Neural cell (in vitro differentiated cells): Measurements from ENCODE around the gene NIPA2. TPM values are rescaled to one million over a fixed set of nuclear protein-coding genes. Genes with fewer than 3 reads are reported as not detected.

Source experiments
- H2AFZ ChIP-seq: fragments of 200-600, 300-800 bp; sonication (generic), shearing (Covaris generic); 2 replicates; pipeline ENCODE4 v1.6.0; 2014; ENCODE audit warnings: low read depth, mild to moderate bottlenecking, antibody characterized with exemption, low read length, moderate library complexity
- H3F3A ChIP-seq: fragments of 200-600 bp; shearing (Covaris generic); 2 replicates; pipeline ENCODE4 v1.6.1; 2016; ENCODE audit warnings: mild to moderate bottlenecking, moderate library complexity, mixed read lengths, antibody characterized with exemption, low read length; ENCODE audit not compliant: insufficient read depth, poor library complexity, severe bottlenecking
- H3K27ac ChIP-seq: fragments of 200-600, 300-800 bp; sonication (generic), shearing (Covaris generic); 2 replicates; pipeline ENCODE4 v1.5.1; 2014; ENCODE audit warnings: mild to moderate bottlenecking, low read length, moderate library complexity
- H3K27me3 ChIP-seq: fragments of 300-800, 200-600 bp; sonication (generic), shearing (Covaris generic); 2 replicates; pipeline ENCODE4 v1.6.0; 2014; ENCODE audit warnings: mild to moderate bottlenecking, low read depth, low read length, moderate library complexity; ENCODE audit not compliant: insufficient read depth
- H3K36me3 ChIP-seq: fragments of 300-800, 200-600 bp; sonication (generic), shearing (Covaris generic); 2 replicates; pipeline ENCODE4 v1.5.1; 2014; ENCODE audit warnings: mild to moderate bottlenecking, antibody characterized with exemption, low read length, moderate library complexity; ENCODE audit not compliant: insufficient read depth
- H3K4me2 ChIP-seq: fragments of 300-800, 200-600 bp; sonication (generic), shearing (Covaris generic); 2 replicates; pipeline ENCODE4 v1.6.0; 2014; ENCODE audit warnings: mild to moderate bottlenecking, low read length
- H3K4me3 ChIP-seq: fragments of 300-800, 200-600 bp; sonication (generic), shearing (Covaris generic); 2 replicates; pipeline ENCODE4 v1.5.1; 2014; ENCODE audit warnings: mild to moderate bottlenecking, low read length, moderate library complexity
- H3K79me2 ChIP-seq: fragments of 200-600 bp; shearing (Covaris generic); replicated peaks from 2 replicates; pipeline ENCODE4 v1.6.0; 2014; ENCODE audit warnings: mild to moderate bottlenecking, low read length, moderate library complexity; ENCODE audit not compliant: insufficient read depth
- H3K9ac ChIP-seq: fragments of 300-800, 200-600 bp; sonication (generic), shearing (Covaris generic); 2 replicates; pipeline ENCODE4 v1.6.1; 2016; ENCODE audit warnings: mild to moderate bottlenecking, low read length, mixed read lengths
- H3K9me2 ChIP-seq: fragments of 200-600 bp; shearing (Covaris generic); 2 replicates; pipeline ENCODE4 v1.6.1; 2016; ENCODE audit warnings: mild to moderate bottlenecking, low read length, mixed read lengths; ENCODE audit not compliant: insufficient read depth
- H3K9me3 ChIP-seq: fragments of 200-600, 300-800 bp; sonication (generic), shearing (Covaris generic); 2 replicates; pipeline ENCODE4 v1.6.1; 2016; ENCODE audit warnings: mild to moderate bottlenecking, mixed run types, low read length, moderate library complexity, mixed read lengths
- H4K20me1 ChIP-seq: fragments of 200-600 bp; shearing (Covaris generic); 2 replicates; pipeline ENCODE4 v1.6.1; 2016; ENCODE audit warnings: mild to moderate bottlenecking, mixed run types; ENCODE audit not compliant: insufficient read depth
- EP300 ChIP-seq: fragments of 450-650 bp; conservative IDR thresholded peaks from 2 replicates; pipeline ENCODE4 v1.6.1; 2014; ENCODE audit warnings: antibody characterized with exemption, mild to moderate bottlenecking, moderate library complexity; ENCODE audit not compliant: poor library complexity, severe bottlenecking
- EZH2 ChIP-seq: fragments of 200-600, 300-800 bp; shearing (Covaris generic), sonication (generic); IDR thresholded peaks from 2 replicates; pipeline ENCODE4 v1.6.1; 2014; ENCODE audit warnings: antibody characterized with exemption, low read length, borderline replicate concordance, mild to moderate bottlenecking; ENCODE audit not compliant: insufficient read depth, poor library complexity, severe bottlenecking
- MXI1 ChIP-seq: fragments of 450-650 bp; conservative IDR thresholded peaks from 2 replicates; pipeline ENCODE4 v1.6.1; 2014; ENCODE audit warnings: antibody characterized with exemption, mild to moderate bottlenecking; ENCODE audit not compliant: poor library complexity, severe bottlenecking
- POLR2AphosphoS5 ChIP-seq: IDR thresholded peaks from 2 replicates; pipeline ENCODE4 v1.6.1; 2012
- RAD21 ChIP-seq: fragments of 450-650 bp; conservative IDR thresholded peaks from 2 replicates; pipeline ENCODE4 v1.6.1; 2014; ENCODE audit warnings: antibody characterized with exemption, mild to moderate bottlenecking, moderate library complexity
- SMC3 ChIP-seq: fragments of 450-650 bp; conservative IDR thresholded peaks from 2 replicates; pipeline ENCODE4 v1.6.1; 2014; ENCODE audit warnings: antibody characterized with exemption, mild to moderate bottlenecking, moderate library complexity; ENCODE audit not compliant: poor library complexity
- TAF1 ChIP-seq: IDR thresholded peaks from 2 replicates; pipeline ENCODE4 v1.6.1; 2012; ENCODE audit warnings: low read depth
- polyA minus RNA-seq: library from RNA; depleted of rRNA, polyadenylated mRNA; stranded (reverse); fragments of >200 nt; gene quantifications from 2 replicates; pipeline ENCODE4 v1.2.3, GENCODE V29; 2014
- polyA plus RNA-seq: library from polyadenylated mRNA; depleted of rRNA; stranded (reverse); fragments of >200 nt; gene quantifications from 2 replicates; pipeline ENCODE4 v1.2.3, GENCODE V29; 2014
- TF ChIP-seq, protein P1 (sequence below): IDR thresholded peaks from 2 replicates; pipeline ENCODE4 v1.6.1; 2012; ENCODE audit warnings: borderline replicate concordance
- TF ChIP-seq, protein P2 (sequence below): fragments of 450-650 bp; IDR thresholded peaks from 2 replicates; pipeline ENCODE4 v1.5.1; 2014; ENCODE audit warnings: antibody characterized with exemption, mild to moderate bottlenecking, moderate library complexity; ENCODE audit not compliant: poor library complexity, severe bottlenecking

The NIPA2 gene
- polyA plus RNA-seq (51.3 and 52.6 TPM in 2 replicates), polyA minus RNA-seq (43.1 and 52.9 TPM in 2 replicates)

DNA sequence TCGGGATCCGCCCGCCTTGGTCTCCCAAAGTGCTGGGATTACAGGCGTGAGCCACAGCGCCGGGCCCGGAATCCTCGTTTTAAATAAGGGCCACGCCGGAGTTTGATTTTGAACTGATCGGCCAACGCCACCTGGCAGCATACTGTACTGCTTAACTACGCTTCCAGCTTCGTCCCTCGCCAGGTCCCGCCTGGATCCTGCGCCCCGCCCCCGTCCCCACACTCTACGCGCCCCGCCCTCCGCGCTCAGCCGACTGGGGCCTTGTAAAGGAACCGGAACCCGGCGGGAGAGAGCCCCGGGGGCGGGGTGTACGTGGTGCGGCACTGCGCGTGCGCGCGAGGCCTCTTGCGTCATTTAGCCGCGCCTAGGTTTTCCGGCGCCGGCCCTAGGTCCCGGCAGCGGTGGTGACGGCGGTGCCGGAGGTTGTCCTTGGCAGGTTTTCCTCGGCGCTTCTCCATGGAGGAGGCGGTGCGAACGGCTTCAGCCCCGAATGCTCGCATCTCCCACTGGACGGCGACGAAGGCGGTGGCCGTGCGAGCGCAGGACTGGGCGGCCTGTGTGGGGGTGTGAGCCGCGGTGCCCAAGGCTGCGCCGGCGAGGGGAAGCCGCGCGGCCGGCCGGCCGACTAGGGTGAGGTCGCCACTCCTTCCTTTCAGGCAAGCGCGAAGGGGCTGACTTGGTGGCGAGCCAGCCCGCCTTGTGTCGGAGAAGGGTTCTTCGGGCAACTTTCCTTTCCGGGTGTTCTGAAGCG is at the start of gene NIPA2:
TSS of gene NIPA2 (plus strand) at position 375 of the 751 bp plus-strand sequence. CDS start 13,066 bp downstream, outside the sequence.
- no peaks in the 10 kb centered on the region for H4K20me1 ChIP-seq
- H3K36me3 ChIP-seq: no peaks in the 10 kb centered on the region
- peak within 1 kb of the TSS; percentile 50 for H3K4me2 ChIP-seq
- H3F3A ChIP-seq: no peaks in the 10 kb centered on the region
- H3K79me2 ChIP-seq: peaks cover 29% of the 10 kb centered on the region
- peak within 1 kb of the TSS; percentile 54 for H2AFZ ChIP-seq
- no peaks in the 10 kb centered on the region for H3K9me3 ChIP-seq
- TF ChIP-seq POLR2AphosphoS5: peak; percentile 96
- TF ChIP-seq TAF1: peak; percentile 78
- peak; percentile 42 for TF ChIP-seq SMC3
- TF ChIP-seq EZH2: no peak
- peak; percentile 57 for TF ChIP-seq EP300
- no peak for TF ChIP-seq RAD21
- TF ChIP-seq, protein P1, sequence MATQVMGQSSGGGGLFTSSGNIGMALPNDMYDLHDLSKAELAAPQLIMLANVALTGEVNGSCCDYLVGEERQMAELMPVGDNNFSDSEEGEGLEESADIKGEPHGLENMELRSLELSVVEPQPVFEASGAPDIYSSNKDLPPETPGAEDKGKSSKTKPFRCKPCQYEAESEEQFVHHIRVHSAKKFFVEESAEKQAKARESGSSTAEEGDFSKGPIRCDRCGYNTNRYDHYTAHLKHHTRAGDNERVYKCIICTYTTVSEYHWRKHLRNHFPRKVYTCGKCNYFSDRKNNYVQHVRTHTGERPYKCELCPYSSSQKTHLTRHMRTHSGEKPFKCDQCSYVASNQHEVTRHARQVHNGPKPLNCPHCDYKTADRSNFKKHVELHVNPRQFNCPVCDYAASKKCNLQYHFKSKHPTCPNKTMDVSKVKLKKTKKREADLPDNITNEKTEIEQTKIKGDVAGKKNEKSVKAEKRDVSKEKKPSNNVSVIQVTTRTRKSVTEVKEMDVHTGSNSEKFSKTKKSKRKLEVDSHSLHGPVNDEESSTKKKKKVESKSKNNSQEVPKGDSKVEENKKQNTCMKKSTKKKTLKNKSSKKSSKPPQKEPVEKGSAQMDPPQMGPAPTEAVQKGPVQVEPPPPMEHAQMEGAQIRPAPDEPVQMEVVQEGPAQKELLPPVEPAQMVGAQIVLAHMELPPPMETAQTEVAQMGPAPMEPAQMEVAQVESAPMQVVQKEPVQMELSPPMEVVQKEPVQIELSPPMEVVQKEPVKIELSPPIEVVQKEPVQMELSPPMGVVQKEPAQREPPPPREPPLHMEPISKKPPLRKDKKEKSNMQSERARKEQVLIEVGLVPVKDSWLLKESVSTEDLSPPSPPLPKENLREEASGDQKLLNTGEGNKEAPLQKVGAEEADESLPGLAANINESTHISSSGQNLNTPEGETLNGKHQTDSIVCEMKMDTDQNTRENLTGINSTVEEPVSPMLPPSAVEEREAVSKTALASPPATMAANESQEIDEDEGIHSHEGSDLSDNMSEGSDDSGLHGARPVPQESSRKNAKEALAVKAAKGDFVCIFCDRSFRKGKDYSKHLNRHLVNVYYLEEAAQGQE: peak; percentile 87
- peak; percentile 89 for TF ChIP-seq MXI1
- no peaks in the 10 kb centered on the region for H3K27me3 ChIP-seq
- H3K9ac ChIP-seq: peak within 1 kb of the TSS; percentile 78
- H3K9me2 ChIP-seq: no peaks in the 10 kb centered on the region
- H3K4me3 ChIP-seq: peak within 1 kb of the TSS; percentile 76
- H3K27ac ChIP-seq: peak within 1 kb of the TSS; percentile 71

DNA sequence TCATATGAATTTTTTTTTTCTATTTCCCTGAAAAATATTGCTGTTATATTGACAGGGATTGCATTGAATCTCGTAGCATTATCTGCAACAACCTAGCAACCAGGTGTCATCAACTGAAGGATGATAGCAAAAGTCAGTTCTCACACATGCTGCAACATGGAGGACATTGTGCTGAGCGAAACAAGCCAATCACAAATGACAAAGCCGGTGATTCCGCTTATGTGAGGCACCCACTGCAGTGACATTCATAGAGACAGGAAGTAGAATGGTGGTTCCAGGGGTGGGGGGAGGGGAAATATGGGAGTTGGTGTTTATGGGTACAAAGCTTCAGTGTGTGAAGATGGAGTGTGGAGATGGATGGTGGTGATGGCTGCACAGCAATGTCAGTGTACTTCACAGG is 44.4 kb upstream of the NIPA2 start:
- no peaks in the 10 kb centered on the region for H3K9me3 ChIP-seq
- H2AFZ ChIP-seq: no peak overlapping the region
- H3K4me2 ChIP-seq: no peak overlapping the region
- TF ChIP-seq SMC3: no peak
- no peak for TF ChIP-seq POLR2AphosphoS5
- no peak overlapping the region for H3K4me3 ChIP-seq
- H4K20me1 ChIP-seq: no peaks in the 10 kb centered on the region
- H3K36me3 ChIP-seq: no peaks in the 10 kb centered on the region
- no peaks in the 10 kb centered on the region for H3F3A ChIP-seq
- H3K9me2 ChIP-seq: no peaks in the 10 kb centered on the region
- peaks cover 17% of the 10 kb centered on the region for H3K79me2 ChIP-seq
- no peak overlapping the region for H3K9ac ChIP-seq
- no peaks in the 10 kb centered on the region for H3K27me3 ChIP-seq
- H3K27ac ChIP-seq: no peak overlapping the region

DNA sequence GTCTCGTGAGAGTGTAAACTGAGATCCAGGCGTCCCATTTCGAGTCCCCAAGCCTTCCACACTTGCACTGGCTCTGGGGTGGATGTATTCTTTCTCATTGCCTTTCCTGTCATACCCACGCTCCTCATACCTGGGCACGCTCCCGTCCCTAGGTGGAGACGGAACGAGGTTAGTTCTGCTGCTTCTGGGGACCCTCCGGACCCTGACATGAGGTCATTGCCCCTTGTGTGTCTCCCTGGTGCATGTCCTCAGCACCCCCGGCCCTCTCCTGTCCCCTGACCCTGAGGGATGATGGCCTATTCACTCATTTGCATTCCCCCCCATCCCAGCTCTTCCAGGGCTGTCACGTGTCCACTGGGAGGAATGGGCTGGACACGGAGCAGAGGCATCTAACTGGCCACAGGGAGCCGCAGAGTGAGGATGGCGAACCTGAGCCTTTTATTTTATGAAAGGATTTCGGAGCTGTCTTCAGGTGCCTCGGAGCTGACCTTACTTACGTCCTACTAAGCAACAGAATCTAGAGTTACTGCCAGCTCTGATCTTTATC is 43.8 kb upstream of the NIPA2 start:
- H3K27me3 ChIP-seq: no peaks in the 10 kb centered on the region
- no peak overlapping the region for H3K9ac ChIP-seq
- no peaks in the 10 kb centered on the region for H3K9me2 ChIP-seq
- H3K4me3 ChIP-seq: no peak overlapping the region
- H3K79me2 ChIP-seq: peaks cover 14% of the 10 kb centered on the region
- no peaks in the 10 kb centered on the region for H3F3A ChIP-seq
- no peak for TF ChIP-seq POLR2AphosphoS5
- no peak for TF ChIP-seq TAF1
- TF ChIP-seq EP300: no peak
- TF ChIP-seq, protein P1: no peak
- TF ChIP-seq MXI1: no peak
- TF ChIP-seq, protein P2, sequence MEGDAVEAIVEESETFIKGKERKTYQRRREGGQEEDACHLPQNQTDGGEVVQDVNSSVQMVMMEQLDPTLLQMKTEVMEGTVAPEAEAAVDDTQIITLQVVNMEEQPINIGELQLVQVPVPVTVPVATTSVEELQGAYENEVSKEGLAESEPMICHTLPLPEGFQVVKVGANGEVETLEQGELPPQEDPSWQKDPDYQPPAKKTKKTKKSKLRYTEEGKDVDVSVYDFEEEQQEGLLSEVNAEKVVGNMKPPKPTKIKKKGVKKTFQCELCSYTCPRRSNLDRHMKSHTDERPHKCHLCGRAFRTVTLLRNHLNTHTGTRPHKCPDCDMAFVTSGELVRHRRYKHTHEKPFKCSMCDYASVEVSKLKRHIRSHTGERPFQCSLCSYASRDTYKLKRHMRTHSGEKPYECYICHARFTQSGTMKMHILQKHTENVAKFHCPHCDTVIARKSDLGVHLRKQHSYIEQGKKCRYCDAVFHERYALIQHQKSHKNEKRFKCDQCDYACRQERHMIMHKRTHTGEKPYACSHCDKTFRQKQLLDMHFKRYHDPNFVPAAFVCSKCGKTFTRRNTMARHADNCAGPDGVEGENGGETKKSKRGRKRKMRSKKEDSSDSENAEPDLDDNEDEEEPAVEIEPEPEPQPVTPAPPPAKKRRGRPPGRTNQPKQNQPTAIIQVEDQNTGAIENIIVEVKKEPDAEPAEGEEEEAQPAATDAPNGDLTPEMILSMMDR: no peak
- no peak for TF ChIP-seq SMC3
- no peak for TF ChIP-seq EZH2
- no peak for TF ChIP-seq RAD21
- H3K27ac ChIP-seq: no peak overlapping the region
- H3K9me3 ChIP-seq: no peaks in the 10 kb centered on the region
- no peaks in the 10 kb centered on the region for H4K20me1 ChIP-seq
- H3K36me3 ChIP-seq: no peaks in the 10 kb centered on the region
- H3K4me2 ChIP-seq: no peak overlapping the region
- H2AFZ ChIP-seq: no peak overlapping the region
